Esophagus (tissue), 2 donors: Measurements from ENCODE around the gene ELMO1. TPM values are rescaled to one million over a fixed set of nuclear protein-coding genes. Genes with fewer than 3 reads are reported as not detected.

Experiments used
- H3K27ac ChIP-seq, 2 donors: one replicate each; pipeline ENCODE4 v1.5.1; 2013; ENCODE audit warnings: low read depth in 2 of 2, mild to moderate bottlenecking in 2 of 2, inconsistent platforms in 1 of 2, low read length in 1 of 2, moderate library complexity in 1 of 2
- H3K27me3 ChIP-seq, 2 donors: one replicate each; pipeline ENCODE4 v1.6.1; 2013; ENCODE audit warnings: low read length in 2 of 2, control low read depth in 1 of 2, mild to moderate bottlenecking in 1 of 2; ENCODE audit not compliant: insufficient read depth in 2 of 2, control insufficient read depth in 1 of 2
- H3K36me3 ChIP-seq, 2 donors: one replicate each; pipeline ENCODE4 v1.6.1; 2013; ENCODE audit warnings: low read length in 1 of 2; ENCODE audit not compliant: control insufficient read depth in 2 of 2, insufficient read depth in 2 of 2
- H3K4me1 ChIP-seq, 2 donors: one replicate each; pipeline ENCODE4 v1.6.1; 2013; ENCODE audit warnings: low read length in 1 of 2; ENCODE audit not compliant: control insufficient read depth in 2 of 2, insufficient read depth in 2 of 2
- H3K4me3 ChIP-seq, 2 donors: one replicate each; pipeline ENCODE4 v1.5.1; 2013; ENCODE audit warnings: low read length in 2 of 2, mild to moderate bottlenecking in 2 of 2, low read depth in 1 of 2, moderate library complexity in 1 of 2
- H3K9me3 ChIP-seq, 2 donors: one replicate each; pipeline ENCODE4 v1.6.1; 2013; ENCODE audit warnings: mild to moderate bottlenecking in 2 of 2, low read depth in 1 of 2, low read length in 1 of 2, moderate library complexity in 1 of 2; ENCODE audit not compliant: control insufficient read depth in 2 of 2, insufficient read depth in 1 of 2
- WGBS, 2 donors: extraction: QIAGEN DNeasy Blood & Tissue Kit; methylation state at CpG; one replicate each; pipeline ENCODE4 v1.1.7; 2013; 5-methylcytosine and 5-hydroxymethylcytosine counted together
- polyA plus RNA-seq, 2 donors: library from polyadenylated mRNA; stranded (reverse); fragments of 200-250 nt; gene quantifications; one replicate each; pipeline ENCODE4 v1.2.3, GENCODE V29; 2013
- donor health status: healthy with polysubstance abuse.
- donor health status: Bipolar disorder and iron deficiency.

The ELMO1 gene
- polyA plus RNA-seq, 2 donors: 1.5 to 2.9 TPM

- peaks cover 0 to 3% of the 10 kb centered on the region in 2 donors for H3K9me3 ChIP-seq
- no peak overlapping the region for H3K4me3 ChIP-seq
- H3K36me3 ChIP-seq: no peaks in the 10 kb centered on the region
- H3K27me3 ChIP-seq: no peaks in the 10 kb centered on the region
- no peak overlapping the region for H3K27ac ChIP-seq
- H3K4me1 ChIP-seq: no peaks in the 10 kb centered on the region
- 90 to 97% methylated on average over 4 of the region's 4 CpGs for WGBS, 2 donors
These were observed 518.9 kb downstream of the ELMO1 start for GRCh38 chr7:36929791-36930190.

- Histone ChIP-seq H3K4me1 (no peaks in the 10 kb centered on the region), H3K27ac (no peak overlapping the region), H3K36me3 (no peaks in the 10 kb centered on the region), H3K27me3 (no peaks in the 10 kb centered on the region), H3K9me3 (peaks cover 0 to 3% of the 10 kb centered on the region in 2 donors), H3K4me3 (no peak overlapping the region)
- 83 to 89% methylated on average over 2 of the region's 2 CpGs for WGBS, 2 donors
These were observed 519.9 kb downstream of the ELMO1 start for GRCh38 chr7:36928718-36929117.

- 67 to 89% methylated on average over 5 of the region's 5 CpGs for WGBS, 2 donors
- no peaks in the 10 kb centered on the region for H3K27me3 ChIP-seq
These were observed 520.4 kb downstream of the ELMO1 start for GRCh38 chr7:36928311-36928710.

GRCh38 chr7:36925691-36926090 lies 523.0 kb downstream of the ELMO1 start:
- 70 to 73% methylated on average over 3 of the region's 3 CpGs for WGBS, 2 donors
- H3K9me3 ChIP-seq: peaks cover 0 to 7% of the 10 kb centered on the region in 2 donors
- H3K27me3 ChIP-seq: no peaks in the 10 kb centered on the region
- no peaks in the 10 kb centered on the region for H3K36me3 ChIP-seq
- no peak overlapping the region for H3K4me3 ChIP-seq
- H3K4me1 ChIP-seq: no peaks in the 10 kb centered on the region
- H3K27ac ChIP-seq: no peak overlapping the region

More at GRCh38 chr7:36928311-36928710, 520.4 kb downstream of the ELMO1 start:
- Histone ChIP-seq H3K27ac (no peak overlapping the region), H3K4me3 (no peak overlapping the region), H3K9me3 (peaks cover 0 to 3% of the 10 kb centered on the region in 2 donors), H3K36me3 (no peaks in the 10 kb centered on the region), H3K4me1 (no peaks in the 10 kb centered on the region)

GRCh38 chr7:36925207-36925606 lies 523.5 kb downstream of the ELMO1 start:
- no peaks in the 10 kb centered on the region for H3K4me1 ChIP-seq
- 84% methylated on average over 5 of the region's 5 CpGs for WGBS, 2 donors
- H3K27me3 ChIP-seq: no peaks in the 10 kb centered on the region
- peaks cover 0 to 7% of the 10 kb centered on the region in 2 donors for H3K9me3 ChIP-seq
- H3K27ac ChIP-seq: no peak overlapping the region
- H3K36me3 ChIP-seq: no peaks in the 10 kb centered on the region
- H3K4me3 ChIP-seq: no peak overlapping the region

GRCh38 chr7:36923943-36924436 lies 524.7 kb downstream of the ELMO1 start:
- 78 to 87% methylated on average over 3 of the region's 3 CpGs for WGBS, 2 donors
- Histone ChIP-seq H3K36me3 (no peaks in the 10 kb centered on the region), H3K27me3 (no peaks in the 10 kb centered on the region), H3K27ac (no peak overlapping the region), H3K9me3 (peaks cover 0 to 5% of the 10 kb centered on the region in 2 donors), H3K4me3 (no peak overlapping the region), H3K4me1 (no peaks in the 10 kb centered on the region)

- Histone ChIP-seq H3K4me3 (no peak overlapping the region), H3K27ac (no peak overlapping the region), H3K9me3 (peaks cover 0 to 4% of the 10 kb centered on the region in 2 donors), H3K27me3 (no peaks in the 10 kb centered on the region), H3K36me3 (no peaks in the 10 kb centered on the region), H3K4me1 (no peaks in the 10 kb centered on the region)
These were observed 525.5 kb downstream of the ELMO1 start for GRCh38 chr7:36923185-36923584.

- 98% methylated on average over 1 of the region's 1 CpG for WGBS, 2 donors
- H3K9me3 ChIP-seq: peaks cover 0 to 4% of the 10 kb centered on the region in 2 donors
These were observed 528.2 kb downstream of the ELMO1 start for GRCh38 chr7:36920433-36920832.

GRCh38 chr7:36919738-36920137 lies 528.9 kb downstream of the ELMO1 start:
- 83 to 88% methylated on average over 4 of the region's 4 CpGs for WGBS, 2 donors
- no peak overlapping the region for H3K4me3 ChIP-seq
- no peaks in the 10 kb centered on the region for H3K27me3 ChIP-seq
- no peaks in the 10 kb centered on the region for H3K36me3 ChIP-seq
- no peak overlapping the region for H3K27ac ChIP-seq
- peaks cover 0 to 4% of the 10 kb centered on the region in 2 donors for H3K9me3 ChIP-seq
- peaks cover 0 to 2% of the 10 kb centered on the region in 2 donors for H3K4me1 ChIP-seq

More at GRCh38 chr7:36920433-36920832, 528.2 kb downstream of the ELMO1 start:
- H3K4me3 ChIP-seq: no peak overlapping the region
- no peaks in the 10 kb centered on the region for H3K36me3 ChIP-seq
- no peaks in the 10 kb centered on the region for H3K4me1 ChIP-seq
- H3K27ac ChIP-seq: no peak overlapping the region
- H3K27me3 ChIP-seq: no peaks in the 10 kb centered on the region

- no peaks in the 10 kb centered on the region for H3K27me3 ChIP-seq
- 95 to 97% methylated on average over 2 of the region's 2 CpGs for WGBS, 2 donors
- H3K36me3 ChIP-seq: no peaks in the 10 kb centered on the region
- no peak overlapping the region for H3K4me3 ChIP-seq
- no peak overlapping the region for H3K27ac ChIP-seq
- H3K4me1 ChIP-seq: peaks cover 0 to 2% of the 10 kb centered on the region in 2 donors
- H3K9me3 ChIP-seq: peaks cover 0 to 4% of the 10 kb centered on the region in 2 donors
These were observed 530.1 kb downstream of the ELMO1 start for GRCh38 chr7:36918591-36918990.
